ENCODE results near the gene MIS18A.

Gene MIS18A

GRCh38 chr21:32298148-32298559, 19.3 kb upstream of the MIS18A start:
- H3K9ac ChIP-seq (ENCODE audit: insufficient read length, low read depth): no peak overlapping the region
- no peak overlapping the region for H3K4me3 ChIP-seq (ENCODE audit: insufficient read length, low read depth)
- H3K4me1 ChIP-seq (ENCODE audit: insufficient read depth, insufficient read length): no peaks in the 10 kb centered on the region
- no peaks in the 10 kb centered on the region for H3K27me3 ChIP-seq (ENCODE audit: insufficient read depth, insufficient read length)
- H3K9me3 ChIP-seq (ENCODE audit: insufficient read depth, low read length): peaks cover 6% of the 10 kb centered on the region; the same call in 1 of the 2 replicates
- no peak for DNase-seq (ENCODE audit: low read depth, low spot score)
- peaks cover 29% of the 10 kb centered on the region for H3K36me3 ChIP-seq (ENCODE audit: insufficient read depth, insufficient read length, low read length)
- TF ChIP-seq ZNF274 (IDR thresholded peaks at IDR 0.05; ENCODE audit: low read depth, low read length): no peak
- no peak for TF ChIP-seq SUZ12 (IDR thresholded peaks at IDR 0.05; ENCODE audit: extremely low read depth, insufficient read depth, insufficient read length)
- TF ChIP-seq YY1 (IDR thresholded peaks at IDR 0.05; ENCODE audit: insufficient read depth, insufficient read length): no peak

- Histone ChIP-seq H3K4me1 (ENCODE audit: insufficient read depth, insufficient read length) (no peaks in the 10 kb centered on the region), H3K9me3 (ENCODE audit: insufficient read depth, low read length) (peaks cover 6% of the 10 kb centered on the region; the same call in 1 of the 2 replicates), H3K36me3 (ENCODE audit: insufficient read depth, insufficient read length, low read length) (peaks cover 26% of the 10 kb centered on the region), H3K4me3 (ENCODE audit: insufficient read length, low read depth) (no peak overlapping the region), H3K9ac (ENCODE audit: insufficient read length, low read depth) (no peak overlapping the region), H3K27me3 (ENCODE audit: insufficient read depth, insufficient read length) (no peaks in the 10 kb centered on the region)
- DNase-seq (ENCODE audit: low read depth, low spot score): no peak
- TF ChIP-seq YY1 (IDR thresholded peaks at IDR 0.05; ENCODE audit: insufficient read depth, insufficient read length): no peak
- TF ChIP-seq SUZ12 (IDR thresholded peaks at IDR 0.05; ENCODE audit: extremely low read depth, insufficient read depth, insufficient read length): no peak
- no peak for TF ChIP-seq ZNF274 (IDR thresholded peaks at IDR 0.05; ENCODE audit: low read depth, low read length)
These were observed 18.6 kb upstream of the MIS18A start for GRCh38 chr21:32297449-32297848.

- Histone ChIP-seq H3K9me3 (ENCODE audit: insufficient read depth, low read length) (no peaks in the 10 kb centered on the region), H3K27me3 (ENCODE audit: insufficient read depth, insufficient read length) (no peaks in the 10 kb centered on the region), H3K36me3 (ENCODE audit: insufficient read depth, insufficient read length, low read length) (no peaks in the 10 kb centered on the region), H3K9ac (ENCODE audit: insufficient read length, low read depth) (no peak overlapping the region), H3K4me1 (ENCODE audit: insufficient read depth, insufficient read length) (no peaks in the 10 kb centered on the region), H3K4me3 (ENCODE audit: insufficient read length, low read depth) (no peak overlapping the region)
- TF ChIP-seq ZNF274 (IDR thresholded peaks at IDR 0.05; ENCODE audit: low read depth, low read length): no peak
- TF ChIP-seq SUZ12 (IDR thresholded peaks at IDR 0.05; ENCODE audit: extremely low read depth, insufficient read depth, insufficient read length): no peak
- TF ChIP-seq YY1 (IDR thresholded peaks at IDR 0.05; ENCODE audit: insufficient read depth, insufficient read length): no peak
- DNase-seq (ENCODE audit: low read depth, low spot score): no peak
These were observed 6.6 kb upstream of the MIS18A start for GRCh38 chr21:32285476-32285875.

- Histone ChIP-seq H3K27me3 (ENCODE audit: insufficient read depth, insufficient read length) (no peaks in the 10 kb centered on the region), H3K4me1 (ENCODE audit: insufficient read depth, insufficient read length) (no peaks in the 10 kb centered on the region), H3K9ac (ENCODE audit: insufficient read length, low read depth) (no peak overlapping the region), H3K36me3 (ENCODE audit: insufficient read depth, insufficient read length, low read length) (no peaks in the 10 kb centered on the region), H3K9me3 (ENCODE audit: insufficient read depth, low read length) (no peaks in the 10 kb centered on the region), H3K4me3 (ENCODE audit: insufficient read length, low read depth) (no peak overlapping the region)
- TF ChIP-seq SUZ12 (IDR thresholded peaks at IDR 0.05; ENCODE audit: extremely low read depth, insufficient read depth, insufficient read length): no peak
- TF ChIP-seq YY1 (IDR thresholded peaks at IDR 0.05; ENCODE audit: insufficient read depth, insufficient read length): no peak
- no peak for TF ChIP-seq ZNF274 (IDR thresholded peaks at IDR 0.05; ENCODE audit: low read depth, low read length)
- DNase-seq (ENCODE audit: low read depth, low spot score): no peak
These were observed 4.1 kb upstream of the MIS18A start for GRCh38 chr21:32282992-32283391.

- no peaks in the 10 kb centered on the region for H3K36me3 ChIP-seq (ENCODE audit: insufficient read depth, insufficient read length, low read length)
- no peak for TF ChIP-seq ZNF274 (IDR thresholded peaks at IDR 0.05; ENCODE audit: low read depth, low read length)
- TF ChIP-seq SUZ12 (IDR thresholded peaks at IDR 0.05; ENCODE audit: extremely low read depth, insufficient read depth, insufficient read length): no peak
- no peak for TF ChIP-seq YY1 (IDR thresholded peaks at IDR 0.05; ENCODE audit: insufficient read depth, insufficient read length)
- H3K4me1 ChIP-seq (ENCODE audit: insufficient read depth, insufficient read length): no peaks in the 10 kb centered on the region
- H3K4me3 ChIP-seq (ENCODE audit: insufficient read length, low read depth): no peak overlapping the region
- H3K27me3 ChIP-seq (ENCODE audit: insufficient read depth, insufficient read length): no peaks in the 10 kb centered on the region
- H3K9me3 ChIP-seq (ENCODE audit: insufficient read depth, low read length): no peaks in the 10 kb centered on the region
- DNase-seq (ENCODE audit: low read depth, low spot score): no peak
- H3K9ac ChIP-seq (ENCODE audit: insufficient read length, low read depth): no peak overlapping the region
These were observed 2.7 kb upstream of the MIS18A start for GRCh38 chr21:32281531-32281930.

- no peaks in the 10 kb centered on the region for H3K27me3 ChIP-seq (ENCODE audit: insufficient read depth, insufficient read length)
- peaks cover 17% of the 10 kb centered on the region for H3K36me3 ChIP-seq (ENCODE audit: insufficient read depth, insufficient read length, low read length)
- peak overlapping the region; percentile 90 for H3K9ac ChIP-seq (ENCODE audit: insufficient read length, low read depth)
- DNase-seq (ENCODE audit: low read depth, low spot score): no peak
- no peaks in the 10 kb centered on the region for H3K4me1 ChIP-seq (ENCODE audit: insufficient read depth, insufficient read length)
- TF ChIP-seq ZNF274 (IDR thresholded peaks at IDR 0.05; ENCODE audit: low read depth, low read length): no peak
- no peak for TF ChIP-seq YY1 (IDR thresholded peaks at IDR 0.05; ENCODE audit: insufficient read depth, insufficient read length)
- TF ChIP-seq SUZ12 (IDR thresholded peaks at IDR 0.05; ENCODE audit: extremely low read depth, insufficient read depth, insufficient read length): no peak
- H3K4me3 ChIP-seq (ENCODE audit: insufficient read length, low read depth): peak overlapping the region; percentile 99
- no peaks in the 10 kb centered on the region for H3K9me3 ChIP-seq (ENCODE audit: insufficient read depth, low read length)
These were observed 480 bp upstream of the MIS18A start for GRCh38 chr21:32279377-32279680.

GRCh38 chr21:32278103-32278502, 746 bp downstream of the MIS18A start:
- H3K36me3 ChIP-seq (ENCODE audit: insufficient read depth, insufficient read length, low read length): peaks cover 29% of the 10 kb centered on the region
- TF ChIP-seq SUZ12 (IDR thresholded peaks at IDR 0.05; ENCODE audit: extremely low read depth, insufficient read depth, insufficient read length) (no peak), ZNF274 (IDR thresholded peaks at IDR 0.05; ENCODE audit: low read depth, low read length) (no peak), YY1 (IDR thresholded peaks at IDR 0.05; ENCODE audit: insufficient read depth, insufficient read length) (no peak)
- no peak for DNase-seq (ENCODE audit: low read depth, low spot score)

More at GRCh38 chr21:32278103-32278502, 746 bp downstream of the MIS18A start:
- Histone ChIP-seq H3K4me3 (ENCODE audit: insufficient read length, low read depth) (peak overlapping the region; percentile 99), H3K4me1 (ENCODE audit: insufficient read depth, insufficient read length) (no peaks in the 10 kb centered on the region), H3K27me3 (ENCODE audit: insufficient read depth, insufficient read length) (no peaks in the 10 kb centered on the region), H3K9ac (ENCODE audit: insufficient read length, low read depth) (peak overlapping the region; percentile 97), H3K9me3 (ENCODE audit: insufficient read depth, low read length) (no peaks in the 10 kb centered on the region)

All from NT2/D1 (cell line).